DOHH2 (cell line): Measurements from ENCODE around the gene MRPL1.

Experiments used
- H3F3A ChIP-seq: fragments of 200-600 bp; sonication (generic), shearing (Covaris generic); 2 replicates; pipeline ENCODE4 v1.6.0; 2016; ENCODE audit warnings: antibody characterized with exemption, mild to moderate bottlenecking; ENCODE audit not compliant: control insufficient read depth, insufficient read depth
- H3K27ac ChIP-seq: fragments of 200-600 bp; sonication (generic); 2 replicates; pipeline ENCODE4 v1.5.1; 2014; ENCODE audit warnings: low read depth, mild to moderate bottlenecking, low read length, moderate library complexity
- H3K27me3 ChIP-seq: fragments of 200-600 bp; sonication (generic); 2 replicates; pipeline ENCODE4 v1.6.1; 2014; ENCODE audit warnings: mild to moderate bottlenecking, low read length, mixed read lengths; ENCODE audit not compliant: control insufficient read depth
- H3K36me3 ChIP-seq: fragments of 200-600 bp; sonication (generic); 2 replicates; pipeline ENCODE4 v1.6.1; 2014; ENCODE audit warnings: mild to moderate bottlenecking, low read length, moderate library complexity, mixed read lengths; ENCODE audit not compliant: control insufficient read depth
- H3K4me1 ChIP-seq: fragments of 200-600 bp; sonication (generic); 2 replicates; pipeline ENCODE4 v1.6.1; 2014; ENCODE audit warnings: mild to moderate bottlenecking, low read length, mixed read lengths; ENCODE audit not compliant: control insufficient read depth
- H3K4me2 ChIP-seq: fragments of 200-600 bp; sonication (generic); 2 replicates; pipeline ENCODE4 v1.6.0; 2014; ENCODE audit warnings: mild to moderate bottlenecking, low read length, moderate library complexity
- H3K4me3 ChIP-seq: fragments of 200-600 bp; sonication (generic); 2 replicates; pipeline ENCODE4 v1.5.1; 2014; ENCODE audit warnings: mild to moderate bottlenecking, low read length, mixed read lengths
- H3K79me2 ChIP-seq: fragments of 200-600 bp; sonication (generic); 2 replicates; pipeline ENCODE4 v1.6.1; 2014; ENCODE audit warnings: mild to moderate bottlenecking, low read length, mixed read lengths; ENCODE audit not compliant: control insufficient read depth
- H3K9me2 ChIP-seq: fragments of 200-600 bp; sonication (generic); replicated peaks from 2 replicates; pipeline ENCODE4 v1.6.1; 2014; ENCODE audit warnings: mild to moderate bottlenecking, low read length, mixed read lengths; ENCODE audit not compliant: control insufficient read depth
- H3K9me3 ChIP-seq: fragments of 200-600 bp; sonication (generic); 2 replicates; pipeline ENCODE4 v1.6.1; 2014; ENCODE audit warnings: antibody characterized with exemption, low read length, mixed read lengths; ENCODE audit not compliant: control insufficient read depth, insufficient read depth
- H4K20me1 ChIP-seq: fragments of 200-600 bp; sonication (generic); 2 replicates; pipeline ENCODE4 v1.6.0; 2014; ENCODE audit warnings: low read depth, mild to moderate bottlenecking, antibody characterized with exemption, low read length, moderate library complexity; ENCODE audit not compliant: control insufficient read depth, insufficient read depth
- EZH2phosphoT487 ChIP-seq: fragments of 200-600 bp; sonication (generic); IDR thresholded peaks from 2 replicates; pipeline ENCODE4 v1.6.1; 2017; ENCODE audit warnings: borderline replicate concordance, mild to moderate bottlenecking, antibody characterized with exemption, low read length, moderate library complexity, mixed read lengths
- TF ChIP-seq, protein P1 (sequence below): fragments of 200-600 bp; sonication (generic); IDR thresholded peaks from one replicate; pipeline ENCODE4 v1.5.1; 2014; ENCODE audit warnings: antibody characterized with exemption, mild to moderate bottlenecking, low read depth, low read length; ENCODE audit not compliant: poor library complexity, severe bottlenecking

MRPL1 gene

DNA sequence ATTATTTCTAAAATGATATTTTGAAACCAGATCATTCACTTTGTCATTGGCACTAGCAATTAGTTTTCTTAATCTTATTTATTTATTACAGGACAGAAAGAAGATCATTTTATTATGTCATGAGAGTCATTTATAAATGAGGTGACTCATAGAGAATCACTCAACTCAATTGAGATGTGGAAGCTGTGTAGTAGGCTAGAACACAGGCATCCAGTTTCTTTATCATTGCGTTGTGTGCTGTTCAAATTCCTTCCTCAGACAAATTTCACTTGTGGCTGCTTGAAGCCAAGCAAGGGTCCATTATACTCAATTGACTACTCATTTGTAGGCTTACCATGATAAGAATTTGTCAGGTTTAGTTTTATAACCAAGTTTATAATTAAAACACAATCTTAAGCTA is 87.6 kb downstream of the MRPL1 start:
- Histone ChIP-seq H3K27ac (no peak overlapping the region), H3K9me2 (no peaks in the 10 kb centered on the region), H3F3A (no peaks in the 10 kb centered on the region), H3K27me3 (no peaks in the 10 kb centered on the region), H3K4me1 (no peaks in the 10 kb centered on the region), H4K20me1 (no peaks in the 10 kb centered on the region), H3K36me3 (peaks cover 24% of the 10 kb centered on the region), H3K4me3 (no peak overlapping the region), H3K79me2 (no peaks in the 10 kb centered on the region), H3K9me3 (no peaks in the 10 kb centered on the region), H3K4me2 (no peak overlapping the region)
- TF ChIP-seq EZH2phosphoT487 = no peak
- TF ChIP-seq, protein P1, sequence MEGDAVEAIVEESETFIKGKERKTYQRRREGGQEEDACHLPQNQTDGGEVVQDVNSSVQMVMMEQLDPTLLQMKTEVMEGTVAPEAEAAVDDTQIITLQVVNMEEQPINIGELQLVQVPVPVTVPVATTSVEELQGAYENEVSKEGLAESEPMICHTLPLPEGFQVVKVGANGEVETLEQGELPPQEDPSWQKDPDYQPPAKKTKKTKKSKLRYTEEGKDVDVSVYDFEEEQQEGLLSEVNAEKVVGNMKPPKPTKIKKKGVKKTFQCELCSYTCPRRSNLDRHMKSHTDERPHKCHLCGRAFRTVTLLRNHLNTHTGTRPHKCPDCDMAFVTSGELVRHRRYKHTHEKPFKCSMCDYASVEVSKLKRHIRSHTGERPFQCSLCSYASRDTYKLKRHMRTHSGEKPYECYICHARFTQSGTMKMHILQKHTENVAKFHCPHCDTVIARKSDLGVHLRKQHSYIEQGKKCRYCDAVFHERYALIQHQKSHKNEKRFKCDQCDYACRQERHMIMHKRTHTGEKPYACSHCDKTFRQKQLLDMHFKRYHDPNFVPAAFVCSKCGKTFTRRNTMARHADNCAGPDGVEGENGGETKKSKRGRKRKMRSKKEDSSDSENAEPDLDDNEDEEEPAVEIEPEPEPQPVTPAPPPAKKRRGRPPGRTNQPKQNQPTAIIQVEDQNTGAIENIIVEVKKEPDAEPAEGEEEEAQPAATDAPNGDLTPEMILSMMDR = no peak

DNA sequence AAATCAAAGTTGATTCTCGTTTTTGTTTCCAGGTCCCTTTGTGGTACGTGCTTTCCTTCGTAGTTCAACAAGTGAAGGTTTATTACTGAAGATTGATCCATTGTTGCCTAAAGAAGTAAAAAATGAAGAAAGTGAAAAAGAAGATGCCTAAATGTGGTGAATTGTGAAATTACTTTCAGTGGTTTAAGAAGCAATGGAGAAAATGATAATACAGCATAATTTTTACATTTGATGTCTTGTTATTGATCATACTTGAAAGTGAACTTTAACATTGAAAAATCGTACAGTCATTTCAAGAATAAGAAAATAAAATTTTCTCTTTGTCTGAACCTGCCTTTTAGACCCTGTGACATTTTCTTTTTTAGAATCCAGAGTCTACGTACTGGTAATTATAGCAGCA is 89.8 kb downstream of the MRPL1 start:
- Histone ChIP-seq H4K20me1 (no peaks in the 10 kb centered on the region), H3K9me2 (no peaks in the 10 kb centered on the region), H3K4me2 (no peak overlapping the region), H3K27me3 (no peaks in the 10 kb centered on the region), H3K27ac (no peak overlapping the region), H3K9me3 (no peaks in the 10 kb centered on the region), H3F3A (no peaks in the 10 kb centered on the region), H3K36me3 (peaks cover 21% of the 10 kb centered on the region), H3K4me3 (no peak overlapping the region), H3K4me1 (no peaks in the 10 kb centered on the region), H3K79me2 (no peaks in the 10 kb centered on the region)
- TF ChIP-seq EZH2phosphoT487 = no peak
- TF ChIP-seq, protein P1 = no peak

DNA sequence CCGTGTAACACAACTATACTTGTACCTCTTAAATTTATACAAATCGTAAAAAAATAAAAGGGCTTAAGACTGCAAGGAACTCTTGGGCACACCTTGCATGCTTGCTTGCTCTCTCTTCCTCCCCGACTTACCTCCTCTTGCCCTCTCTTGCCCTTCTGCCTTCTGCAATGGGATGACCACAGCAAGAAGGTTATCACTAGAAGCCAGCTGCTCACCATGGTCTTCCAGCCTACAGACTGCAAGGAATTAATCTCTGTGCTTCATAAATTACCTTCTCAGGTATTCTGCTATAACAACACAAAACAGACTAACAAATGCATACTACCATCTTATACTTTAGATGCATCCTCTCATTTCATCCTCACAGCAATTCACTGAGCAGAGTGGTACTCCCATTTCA is 92.1 kb downstream of the MRPL1 start:
- no peak for TF ChIP-seq EZH2phosphoT487
- TF ChIP-seq, protein P1 = no peak
- no peaks in the 10 kb centered on the region for H4K20me1 ChIP-seq
- H3F3A ChIP-seq = peaks cover 4% of the 10 kb centered on the region
- H3K9me2 ChIP-seq = no peaks in the 10 kb centered on the region
- no peak overlapping the region for H3K4me3 ChIP-seq
- H3K4me2 ChIP-seq = no peak overlapping the region
- no peaks in the 10 kb centered on the region for H3K79me2 ChIP-seq
- no peak overlapping the region for H3K27ac ChIP-seq
- H3K4me1 ChIP-seq = no peaks in the 10 kb centered on the region
- H3K36me3 ChIP-seq = peaks cover 21% of the 10 kb centered on the region
- H3K27me3 ChIP-seq = no peaks in the 10 kb centered on the region
- H3K9me3 ChIP-seq = no peaks in the 10 kb centered on the region

DNA sequence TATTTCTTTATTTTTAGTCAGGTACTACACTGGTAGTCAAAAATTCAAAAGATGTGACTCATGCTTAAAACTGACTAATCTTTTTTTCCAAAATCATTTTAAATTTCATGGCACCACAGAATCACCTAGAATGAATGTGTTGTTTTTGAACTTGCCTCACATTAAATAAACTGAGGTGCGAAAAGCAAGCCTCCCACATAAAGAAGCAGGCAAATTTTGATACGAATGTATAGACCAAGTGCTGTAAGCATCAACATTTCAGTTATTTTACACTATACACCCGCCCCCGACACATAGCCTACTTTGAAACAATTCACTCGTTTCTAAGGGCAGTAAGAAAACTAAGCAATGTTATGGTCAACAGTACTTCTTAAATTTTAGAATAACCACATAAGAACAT is 94.3 kb downstream of the MRPL1 start:
- Histone ChIP-seq H3F3A (peaks cover 4% of the 10 kb centered on the region), H3K4me1 (no peaks in the 10 kb centered on the region), H3K27ac (no peak overlapping the region), H4K20me1 (no peaks in the 10 kb centered on the region), H3K9me2 (no peaks in the 10 kb centered on the region), H3K36me3 (peaks cover 13% of the 10 kb centered on the region), H3K4me3 (no peak overlapping the region), H3K79me2 (no peaks in the 10 kb centered on the region), H3K9me3 (no peaks in the 10 kb centered on the region), H3K4me2 (no peak overlapping the region), H3K27me3 (no peaks in the 10 kb centered on the region)
- TF ChIP-seq, protein P1 = no peak
- TF ChIP-seq EZH2phosphoT487 = no peak
